Esophagus muscularis mucosa (tissue), 4 donors: ENCODE data around the gene LRRC3. TPM values are rescaled to one million over a fixed set of nuclear protein-coding genes. Genes with fewer than 3 reads are reported as not detected.
A peak's percentile ranks its signal among the peaks of the same experiment; 100 is the strongest.

Experiments
- DNase-seq: peaks from one replicate; pipeline ENCODE4 v3.0.0-alpha.2; 2017; ENCODE audit errors: extremely low spot score
- H3K27ac ChIP-seq, 4 donors: fragments of 200-600 bp; sonication (generic); replicated peaks in 1 of 4; 1 replicate in 3 of 4; 2 replicates in 1 of 4; pipeline ENCODE4 v1.5.1; 2016 to 2019; ENCODE audit warnings: mild to moderate bottlenecking in 1 of 4
- H3K27me3 ChIP-seq, 4 donors: fragments of 200-600 bp; sonication (generic); one replicate each; pipeline versions ENCODE4 v1.5.1 to v1.6.0; 2016 to 2019
- H3K36me3 ChIP-seq, 4 donors: fragments of 200-600 bp; sonication (generic); one replicate each; pipeline ENCODE4 v1.5.1; 2016 to 2019
- H3K4me1 ChIP-seq, 4 donors: fragments of 200-600 bp; sonication (generic); one replicate each; pipeline ENCODE4 v1.5.1; 2016 to 2019
- H3K4me3 ChIP-seq, 4 donors: fragments of 200-600 bp; sonication (generic); 1 replicate in 2 of 4; 2 replicates in 2 of 4; pipeline ENCODE4 v1.5.1; 2016 to 2019; ENCODE audit warnings: mild to moderate bottlenecking in 4 of 4, moderate library complexity in 1 of 4
- H3K9me3 ChIP-seq, 4 donors: fragments of 200-600 bp; sonication (generic); 1 replicate in 3 of 4; 2 replicates in 1 of 4; pipeline ENCODE4 v1.5.1; 2016 to 2019
- EP300 ChIP-seq: sonication (generic); formaldehyde crosslinking; IDR thresholded peaks from one replicate; pipeline ENCODE4 v1.6.1; 2017; ENCODE audit warnings: antibody characterized with exemption
- POLR2A ChIP-seq: fragments of 450-650 bp; IDR thresholded peaks from one replicate; pipeline ENCODE4 v1.6.1; 2017; ENCODE audit warnings: antibody characterized with exemption, moderate library complexity, mild to moderate bottlenecking, low read depth
- POLR2AphosphoS5 ChIP-seq, 2 donors: sonication (generic); formaldehyde crosslinking; IDR thresholded peaks; one replicate each; pipeline ENCODE4 v1.6.1; 2017; ENCODE audit warnings: antibody characterized with exemption in 2 of 2
- WGBS: methylation state at CpG from one replicate; pipeline ENCODE4 v1.1.5; 2018; 5-methylcytosine and 5-hydroxymethylcytosine counted together
- intact Hi-C: fragments of 100-400 bp; cut with DNase I; formaldehyde crosslinking; loops from one replicate; pipeline ENCODE4 v1.15.1; 2023
- total RNA-seq, 4 donors: library from RNA; depleted of rRNA; stranded (reverse); fragments of >200 nt; gene quantifications; one replicate each; pipeline versions ENCODE4 v1.1.0 to v1.2.1, GENCODE V29; 2016
- TF ChIP-seq, protein P1 (sequence below), 3 experiments: fragments of 200-600 bp in 2 of 3; fragments of 450-650 bp in 1 of 3; sonication (generic) in 2 of 3; IDR thresholded peaks; one replicate each; pipeline ENCODE4 v1.5.1; 2017 to 2019; ENCODE audit warnings: antibody characterized with exemption in 3 of 3, mild to moderate bottlenecking in 2 of 3, moderate library complexity in 1 of 3

The LRRC3 gene
- total RNA-seq, 4 donors from 2014 or later, result 3.3 to 6.6 (median 5.3) TPM

- no peaks in the 10 kb centered on the region for H3K36me3 ChIP-seq
- H3K27ac ChIP-seq, result peak overlapping the region in 1 of 4 donors; percentile 30
- intact Hi-C loops, result no loop called here
- H3K4me1 ChIP-seq, result peaks cover 0 to 13% (median 0%) of the 10 kb centered on the region in 4 donors
- DNase-seq, result no peak
- H3K4me3 ChIP-seq, result no peak overlapping the region
- TF ChIP-seq, protein P1, sequence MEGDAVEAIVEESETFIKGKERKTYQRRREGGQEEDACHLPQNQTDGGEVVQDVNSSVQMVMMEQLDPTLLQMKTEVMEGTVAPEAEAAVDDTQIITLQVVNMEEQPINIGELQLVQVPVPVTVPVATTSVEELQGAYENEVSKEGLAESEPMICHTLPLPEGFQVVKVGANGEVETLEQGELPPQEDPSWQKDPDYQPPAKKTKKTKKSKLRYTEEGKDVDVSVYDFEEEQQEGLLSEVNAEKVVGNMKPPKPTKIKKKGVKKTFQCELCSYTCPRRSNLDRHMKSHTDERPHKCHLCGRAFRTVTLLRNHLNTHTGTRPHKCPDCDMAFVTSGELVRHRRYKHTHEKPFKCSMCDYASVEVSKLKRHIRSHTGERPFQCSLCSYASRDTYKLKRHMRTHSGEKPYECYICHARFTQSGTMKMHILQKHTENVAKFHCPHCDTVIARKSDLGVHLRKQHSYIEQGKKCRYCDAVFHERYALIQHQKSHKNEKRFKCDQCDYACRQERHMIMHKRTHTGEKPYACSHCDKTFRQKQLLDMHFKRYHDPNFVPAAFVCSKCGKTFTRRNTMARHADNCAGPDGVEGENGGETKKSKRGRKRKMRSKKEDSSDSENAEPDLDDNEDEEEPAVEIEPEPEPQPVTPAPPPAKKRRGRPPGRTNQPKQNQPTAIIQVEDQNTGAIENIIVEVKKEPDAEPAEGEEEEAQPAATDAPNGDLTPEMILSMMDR (IDR thresholded peaks at IDR 0.05), result no peak
- TF ChIP-seq POLR2A, result no peak
- no peak for TF ChIP-seq POLR2AphosphoS5 (IDR thresholded peaks at IDR 0.05)
- no peak for TF ChIP-seq EP300
- 61% methylated on average over 27 of the region's 27 CpGs for WGBS
- H3K9me3 ChIP-seq, result peaks cover 0 to 21% (median 17%) of the 10 kb centered on the region in 4 donors
- peaks cover 0 to 66% (median 0%) of the 10 kb centered on the region in 4 donors for H3K27me3 ChIP-seq
Measured at GRCh38 chr21:44496564-44497550, 41.5 kb downstream of the LRRC3 start.

- 59% methylated on average over 6 of the region's 6 CpGs for WGBS
- Histone ChIP-seq H3K27ac (no peak overlapping the region), H3K9me3 (peaks cover 0 to 12% (median 12%) of the 10 kb centered on the region in 4 donors), H3K4me3 (no peak overlapping the region), H3K27me3 (peaks cover 0 to 69% (median 0%) of the 10 kb centered on the region in 4 donors), H3K4me1 (peaks cover 0 to 13% (median 0%) of the 10 kb centered on the region in 4 donors), H3K36me3 (no peaks in the 10 kb centered on the region)
- no peak for TF ChIP-seq POLR2A
- TF ChIP-seq, protein P1 (IDR thresholded peaks at IDR 0.05), result no peak
- TF ChIP-seq POLR2AphosphoS5 (IDR thresholded peaks at IDR 0.05), result no peak
- TF ChIP-seq EP300, result no peak
- intact Hi-C loops, result no loop called here
- no peak for DNase-seq
Measured at GRCh38 chr21:44497703-44498126, 42.4 kb downstream of the LRRC3 start.

DNA sequence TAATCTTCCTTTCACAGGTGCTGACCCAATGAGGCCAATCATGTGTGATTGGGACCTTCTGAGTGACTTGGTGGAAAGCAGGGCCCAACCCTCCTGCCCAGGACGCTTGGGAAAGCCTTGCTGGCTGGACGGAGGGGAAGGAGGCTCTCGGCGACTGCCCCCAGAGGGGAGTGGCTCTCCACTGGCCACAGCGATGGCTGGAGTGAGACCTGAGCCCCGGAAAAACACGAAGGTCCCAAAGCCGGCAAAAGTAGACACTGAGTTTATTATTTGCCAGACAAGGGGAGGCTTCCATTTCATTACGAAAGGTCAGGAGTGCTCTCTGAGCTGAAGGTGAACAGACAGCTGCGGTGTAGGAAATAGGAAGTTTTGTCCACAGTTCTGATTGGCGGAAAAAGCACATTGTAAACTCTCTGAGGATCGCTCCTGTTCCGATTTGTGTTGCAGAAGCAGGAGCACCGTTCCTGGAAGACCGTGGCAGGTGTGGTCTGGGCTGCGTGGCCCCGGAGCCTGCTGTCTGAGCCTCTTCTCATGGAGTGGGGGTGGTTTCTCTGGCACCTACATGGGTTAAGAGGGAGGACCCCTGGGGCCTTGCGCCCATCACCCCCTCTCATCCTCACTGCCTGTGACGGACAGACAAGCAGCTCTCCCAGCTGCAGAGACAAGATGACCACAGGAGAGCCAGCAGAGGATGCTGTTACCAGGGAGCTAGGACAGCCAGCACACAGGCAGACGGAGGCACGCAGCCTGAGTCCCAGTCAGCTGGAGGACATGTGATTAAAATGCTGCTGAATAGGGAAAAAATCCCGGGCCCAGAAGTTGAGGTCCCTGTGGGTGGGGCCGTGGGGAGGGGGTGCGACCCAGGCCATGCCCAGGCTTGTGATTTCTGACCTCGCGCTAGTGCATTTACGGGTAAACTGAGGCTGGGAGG is 43.2 kb downstream of the LRRC3 start:
- no peak for DNase-seq
- Histone ChIP-seq H3K27me3 (peaks cover 0 to 72% (median 0%) of the 10 kb centered on the region in 4 donors), H3K9me3 (peaks cover 0 to 4% (median 3%) of the 10 kb centered on the region in 4 donors), H3K36me3 (no peaks in the 10 kb centered on the region), H3K4me1 (peaks cover 0 to 13% (median 0%) of the 10 kb centered on the region in 4 donors), H3K4me3 (no peak overlapping the region), H3K27ac (no peak overlapping the region)
- no peak for TF ChIP-seq POLR2A
- no peak for TF ChIP-seq POLR2AphosphoS5 (IDR thresholded peaks at IDR 0.05)
- TF ChIP-seq, protein P1 (IDR thresholded peaks at IDR 0.05), result no peak
- no peak for TF ChIP-seq EP300
- intact Hi-C loops, result no loop called here
- 80% methylated on average over 21 of the region's 27 CpGs for WGBS

DNA sequence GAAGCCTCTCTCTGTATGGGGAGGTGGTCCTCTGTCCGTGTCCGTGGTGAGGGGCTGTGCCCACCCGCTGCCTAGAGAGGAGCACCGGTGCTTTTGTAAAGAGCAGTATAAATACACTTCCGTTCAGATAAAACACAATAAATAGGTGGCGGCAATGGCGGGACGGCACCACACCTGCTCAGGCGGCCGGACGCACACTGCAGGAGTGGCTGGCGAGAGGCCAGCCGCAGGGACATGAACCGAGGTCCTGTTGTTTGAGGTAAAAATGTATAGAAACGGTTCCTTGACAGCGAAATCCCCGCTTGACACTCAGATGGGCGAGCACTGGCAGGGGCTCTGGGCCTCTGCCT is 43.9 kb downstream of the LRRC3 start:
- Histone ChIP-seq H3K27ac (no peak overlapping the region), H3K4me3 (no peak overlapping the region), H3K9me3 (no peaks in the 10 kb centered on the region), H3K36me3 (no peaks in the 10 kb centered on the region), H3K4me1 (peaks cover 0 to 13% (median 0%) of the 10 kb centered on the region in 4 donors), H3K27me3 (peaks cover 0 to 76% (median 0%) of the 10 kb centered on the region in 4 donors)
- 83% methylated on average over 18 of the region's 18 CpGs for WGBS
- intact Hi-C loops, result no loop called here
- no peak for DNase-seq
- no peak for TF ChIP-seq POLR2AphosphoS5 (IDR thresholded peaks at IDR 0.05)
- TF ChIP-seq EP300, result no peak
- TF ChIP-seq, protein P1 (IDR thresholded peaks at IDR 0.05), result no peak
- no peak for TF ChIP-seq POLR2A
